GM21360 (cell line): ENCODE results near the gene MPHOSPH10.
"Not testable (repeated sequence)": the region's sequence is repeated elsewhere in the genome, so short reads cannot be mapped to it uniquely, and the experiment has no call there.

Experiments
- ATAC-seq: cut with Tn5 transposase; IDR thresholded peaks from one replicate; pipeline ENCODE4 v1.9.1; 2021; ENCODE audit warnings: mild to moderate bottlenecking, moderate library complexity; ENCODE audit not compliant: unreplicated experiment

The MPHOSPH10 gene

DNA sequence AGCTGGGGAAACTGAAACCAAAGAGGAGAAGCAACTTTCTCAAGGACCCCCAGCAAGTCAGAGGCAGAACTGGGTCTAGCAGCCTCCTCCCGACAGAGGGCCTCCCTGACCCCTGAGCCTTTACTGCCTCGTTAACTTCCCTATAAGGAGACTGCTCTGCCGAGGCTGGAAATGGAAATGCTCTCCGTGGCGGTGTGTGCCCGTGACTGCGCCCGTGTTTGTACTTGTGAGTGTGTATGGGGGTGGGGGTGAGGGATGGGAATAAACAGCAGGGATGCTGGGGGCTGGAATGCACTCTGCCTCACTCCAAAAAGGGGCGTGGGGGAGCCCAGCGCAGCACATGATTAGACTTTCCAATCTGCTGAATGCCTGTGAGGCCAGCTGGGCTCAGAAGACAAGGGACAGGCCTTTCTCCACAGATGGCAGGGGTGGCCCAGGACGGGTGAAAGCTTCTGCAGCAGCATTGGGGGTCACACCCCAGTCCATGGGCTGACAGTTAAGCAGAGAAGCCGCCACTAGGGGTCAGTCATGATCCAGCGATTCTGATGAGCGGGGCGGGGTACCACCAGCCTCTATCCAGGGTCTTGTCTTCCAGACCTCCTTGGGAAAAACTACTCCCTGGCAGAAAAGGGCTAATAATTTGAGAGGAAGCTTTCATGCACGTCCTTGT is 26.8 kb downstream of the MPHOSPH10 start:
- ATAC-seq: no peak

DNA sequence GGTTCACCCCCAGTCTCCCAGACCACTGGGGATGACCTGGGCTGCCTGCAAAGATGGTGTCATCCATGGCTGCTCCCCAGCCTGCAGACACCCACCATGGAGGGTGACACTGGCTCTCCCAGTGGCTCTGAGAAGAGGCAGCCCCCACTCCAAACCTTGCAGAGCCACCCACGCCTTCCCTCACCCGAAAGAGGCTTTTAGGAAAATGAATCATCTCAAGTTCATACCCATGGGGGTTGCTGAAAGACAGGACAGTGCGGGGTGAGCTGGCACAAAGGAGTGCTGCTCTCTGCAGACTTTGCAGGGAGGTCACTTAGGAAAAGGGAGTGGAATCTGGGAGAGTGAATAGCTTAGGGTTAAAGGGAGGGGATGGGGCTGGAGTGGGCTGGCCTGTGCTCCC is 36.4 kb downstream of the MPHOSPH10 start:
- no peak for ATAC-seq

DNA sequence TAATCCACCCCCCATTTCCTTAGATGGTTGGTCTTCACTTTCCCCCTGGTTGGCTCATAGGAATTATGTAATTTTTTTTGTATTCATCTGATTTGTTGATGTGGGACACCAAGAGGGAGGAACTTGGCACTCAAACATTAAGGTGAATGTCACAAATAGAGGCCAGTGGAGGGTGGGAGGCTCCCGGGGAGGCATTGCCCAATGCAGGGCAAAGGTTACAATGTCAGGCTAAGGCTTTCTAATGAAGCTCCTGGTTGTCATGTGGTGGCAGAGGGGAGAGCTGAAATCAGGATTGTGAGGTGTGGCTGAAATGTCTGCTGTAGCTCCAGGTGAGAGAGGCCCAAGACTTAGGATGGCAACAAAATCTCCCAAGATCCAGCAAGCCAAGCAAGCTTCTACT is 42.7 kb downstream of the MPHOSPH10 start:
- ATAC-seq: no peak

DNA sequence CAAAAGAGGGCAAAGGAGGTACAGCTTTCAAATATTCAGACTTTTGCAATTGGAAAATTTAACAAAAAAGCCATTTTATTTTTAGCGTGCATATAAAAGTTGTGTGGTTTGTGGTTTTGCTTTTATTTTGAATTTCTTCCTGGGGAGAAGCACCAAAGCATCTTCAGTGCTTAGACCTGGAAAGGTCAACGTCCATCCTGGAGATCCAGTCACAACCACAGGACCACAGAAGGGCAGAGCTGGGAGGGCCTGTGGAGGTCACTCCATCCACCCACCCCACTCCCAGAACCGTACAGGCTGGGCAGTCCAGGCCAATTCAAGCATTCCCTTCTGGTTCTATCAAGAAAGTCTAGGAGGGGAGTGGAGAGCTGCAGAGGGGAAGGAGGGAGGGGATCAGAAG is 43.8 kb downstream of the MPHOSPH10 start:
- no peak for ATAC-seq

DNA sequence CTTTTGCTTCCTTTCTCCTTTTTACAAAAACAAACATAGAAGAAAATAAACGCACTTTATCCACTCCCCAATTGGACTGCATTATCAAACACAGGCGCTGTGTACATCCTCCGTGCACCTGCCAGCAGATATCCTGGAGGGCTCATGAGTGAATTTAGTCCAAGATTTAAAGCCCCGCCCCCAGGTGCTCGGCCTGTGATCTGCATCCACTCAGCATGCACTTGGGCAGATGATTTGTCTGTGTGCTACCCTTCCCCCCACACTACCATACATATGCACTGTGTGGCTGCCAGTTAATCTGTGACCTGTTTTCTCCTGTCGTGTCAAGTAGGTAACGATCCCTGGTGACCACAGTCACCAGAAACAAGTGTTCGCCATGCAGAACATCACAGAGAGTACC is 48.4 kb downstream of the MPHOSPH10 start:
- ATAC-seq: not testable (repeated sequence)

DNA sequence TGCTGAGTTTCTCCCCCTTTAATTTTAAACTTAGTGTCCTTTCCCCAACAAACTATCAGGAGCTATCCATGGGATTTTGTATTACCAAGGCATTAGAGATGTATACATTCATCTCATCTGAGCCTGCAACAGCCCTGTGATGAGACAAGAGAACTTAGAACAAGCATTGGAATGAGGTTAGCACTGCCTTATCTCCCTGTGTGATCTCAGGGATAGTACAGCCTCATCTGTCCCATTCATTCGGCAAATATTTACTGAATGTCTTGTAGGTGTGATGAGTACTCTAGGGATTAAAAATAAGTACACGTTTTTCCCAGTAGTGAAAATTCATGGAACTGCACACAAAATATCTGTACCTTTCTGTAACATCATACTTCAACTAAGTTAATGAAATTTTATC is 50.9 kb downstream of the MPHOSPH10 start:
- no peak for ATAC-seq

DNA sequence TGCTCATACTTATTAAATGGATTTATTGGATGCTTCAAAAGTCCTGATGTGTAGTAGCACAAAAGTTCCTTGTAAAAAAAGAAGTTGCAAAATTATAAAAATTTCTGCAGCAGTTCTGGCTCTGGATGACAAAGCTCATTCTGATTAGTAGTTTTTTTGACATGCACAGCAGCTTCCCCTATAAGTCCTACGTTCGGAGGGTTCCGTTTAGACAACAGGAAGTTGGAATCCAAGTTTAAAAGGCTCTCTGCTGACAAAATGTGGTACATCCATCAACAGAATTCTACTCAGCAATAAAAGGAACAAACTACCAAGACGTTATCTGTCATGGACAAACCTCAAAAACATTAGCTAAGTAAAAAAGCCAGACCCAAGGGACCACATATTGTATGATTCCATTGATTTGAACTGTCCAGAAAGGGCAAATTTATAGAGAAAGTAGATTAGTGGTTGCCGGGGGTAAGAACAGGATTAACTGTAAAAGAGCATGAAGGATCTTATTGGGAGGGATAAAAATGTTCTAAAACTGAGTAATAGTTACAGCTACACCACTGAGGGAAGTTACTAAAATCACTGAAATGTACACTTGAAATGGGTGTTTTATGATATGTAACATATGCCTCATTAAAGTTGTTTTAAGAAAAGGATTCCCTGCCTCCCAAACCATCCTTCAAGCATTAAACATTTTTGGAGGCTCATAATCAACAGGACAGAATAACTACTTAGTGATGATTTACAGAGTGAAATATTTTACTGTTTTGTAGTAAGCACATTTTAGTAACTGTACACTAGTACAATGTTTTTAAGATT is 53.1 kb downstream of the MPHOSPH10 start:
- not testable (repeated sequence) for ATAC-seq

DNA sequence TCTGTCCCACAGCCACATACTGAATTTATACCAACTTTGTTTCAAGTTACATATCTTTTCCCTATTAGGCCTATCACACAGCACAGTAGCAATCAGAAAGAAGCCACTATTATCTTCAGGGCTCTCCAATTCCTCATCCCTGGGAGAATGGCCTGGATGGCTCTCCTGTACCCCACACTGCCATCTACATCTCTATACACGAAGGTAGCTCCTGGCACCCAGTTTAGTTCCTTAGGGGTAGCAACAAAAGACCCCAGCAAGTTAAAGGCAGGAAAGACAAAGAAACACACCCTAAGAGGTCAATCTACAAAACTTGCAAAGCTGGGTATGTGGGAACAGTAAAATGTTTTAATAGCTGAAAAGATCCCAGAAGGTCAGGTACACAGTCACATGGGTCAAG is 56.5 kb downstream of the MPHOSPH10 start:
- no peak for ATAC-seq

DNA sequence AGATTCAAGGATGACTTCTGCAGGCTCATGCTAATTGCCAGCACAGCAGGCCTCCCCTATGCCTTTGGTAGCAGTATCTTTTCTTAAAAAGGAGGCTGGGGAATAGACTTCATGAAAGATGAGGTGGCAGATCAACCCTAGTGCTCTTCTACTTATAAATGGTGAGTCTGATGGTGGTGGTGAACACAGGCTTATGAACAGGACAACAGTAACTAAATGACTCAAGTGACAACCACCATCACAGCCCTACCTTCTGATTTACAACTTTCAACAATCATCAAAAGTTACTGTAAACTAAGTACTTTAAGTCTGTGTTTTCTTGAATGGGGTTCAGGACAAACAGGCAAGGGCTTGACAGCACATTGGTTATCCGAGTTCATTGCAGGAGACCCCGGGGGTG is 57.2 kb downstream of the MPHOSPH10 start:
- ATAC-seq: no peak

DNA sequence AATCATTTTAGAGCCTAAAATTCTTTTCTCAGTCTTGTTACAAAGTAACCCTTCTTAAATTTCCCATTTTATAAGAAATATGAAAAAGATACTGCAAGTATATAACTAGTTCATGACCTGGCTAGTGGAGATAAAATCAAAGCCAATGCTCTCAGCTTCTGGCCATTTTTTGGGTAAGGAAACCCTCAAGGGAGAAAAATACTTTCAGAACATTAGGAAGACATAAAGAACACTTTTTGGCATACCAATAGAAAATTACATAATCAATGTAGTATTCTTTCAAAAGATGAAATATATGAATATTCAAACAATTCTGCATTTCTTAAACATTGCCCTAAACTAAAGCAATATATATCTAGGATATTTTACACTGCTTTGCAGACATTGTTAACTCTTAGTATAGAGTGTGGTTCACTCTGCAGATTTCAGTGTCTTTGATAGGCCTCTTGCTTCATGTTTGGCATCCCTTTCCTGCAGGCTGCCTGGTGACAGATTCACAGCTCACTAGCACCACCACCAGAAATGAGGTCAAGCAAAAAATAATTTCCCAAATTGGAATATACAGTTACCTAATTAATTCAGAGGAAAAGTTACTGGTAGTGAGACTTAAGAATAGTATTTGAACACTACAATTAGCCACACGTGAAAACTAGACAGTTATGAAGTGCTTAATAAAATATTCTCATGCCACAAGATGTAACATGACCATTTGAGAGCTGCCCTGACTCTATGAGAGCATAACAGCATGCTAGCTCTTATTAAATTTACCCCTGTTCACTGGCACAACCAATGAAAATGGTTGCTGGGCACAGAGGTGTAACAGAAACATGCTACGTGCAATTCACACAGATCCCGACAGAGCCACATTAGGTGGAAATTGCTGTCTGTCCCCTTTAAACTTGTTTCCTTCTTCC is 60.5 kb downstream of the MPHOSPH10 start:
- no peak for ATAC-seq

DNA sequence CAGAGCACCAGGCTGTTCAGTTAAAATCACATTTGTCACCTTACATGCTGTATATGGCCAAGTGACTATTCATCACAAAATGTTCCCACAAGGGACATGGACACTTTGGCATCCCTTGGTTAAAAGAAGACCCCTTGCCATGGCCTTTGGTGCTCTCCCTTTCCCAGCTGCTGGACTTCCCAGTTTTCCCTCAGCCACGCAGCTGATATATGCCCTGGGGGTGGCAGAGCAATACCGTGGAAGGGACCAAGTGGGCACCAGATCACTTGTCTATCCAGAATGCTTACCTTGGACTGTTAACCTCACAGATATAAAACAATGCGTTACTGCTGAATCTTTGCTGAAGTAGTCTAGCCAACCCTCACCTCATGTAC is 61.1 kb downstream of the MPHOSPH10 start:
- ATAC-seq: no peak
